SU-DHL-6 (cell line): ENCODE data around the gene PROKR1.

ENCODE experiments used
- H2AFZ ChIP-seq: fragments of 200-600 bp; sonication (generic); 2 replicates; pipeline ENCODE4 v1.6.1; 2014; ENCODE audit warnings: low read depth, mild to moderate bottlenecking, moderate library complexity, mixed read lengths, antibody characterized with exemption, low read length; ENCODE audit not compliant: severe bottlenecking
- H3F3A ChIP-seq: fragments of 200-600 bp; shearing (Covaris generic); 2 replicates; pipeline ENCODE4 v1.6.0; 2016; ENCODE audit warnings: antibody characterized with exemption, mild to moderate bottlenecking; ENCODE audit not compliant: insufficient read depth
- H3K27ac ChIP-seq: fragments of 200-600 bp; sonication (generic); 2 replicates; pipeline ENCODE4 v1.5.1; 2016; ENCODE audit warnings: low read depth, mild to moderate bottlenecking, low read length, moderate library complexity, mixed read lengths
- H3K27me3 ChIP-seq: fragments of 200-600 bp; sonication (generic), shearing (Covaris generic); 2 replicates; pipeline ENCODE4 v1.6.0; 2014; ENCODE audit warnings: mild to moderate bottlenecking, low read length
- H3K36me3 ChIP-seq: fragments of 200-600 bp; sonication (generic); 2 replicates; pipeline ENCODE4 v1.6.1; 2014; ENCODE audit warnings: mild to moderate bottlenecking, low read length, mixed read lengths
- H3K4me2 ChIP-seq: fragments of 300-600, 200-600 bp; shearing (Covaris generic), sonication (generic); 2 replicates; pipeline ENCODE4 v1.6.0; 2014; ENCODE audit warnings: low read length, low read depth, mild to moderate bottlenecking; ENCODE audit not compliant: poor library complexity, severe bottlenecking
- H3K4me3 ChIP-seq: fragments of 200-600 bp; sonication (generic); 2 replicates; pipeline ENCODE4 v1.5.1; 2014; ENCODE audit warnings: antibody characterized with exemption, low read length, mild to moderate bottlenecking, mixed read lengths; ENCODE audit not compliant: insufficient read depth, poor library complexity, severe bottlenecking
- H3K79me2 ChIP-seq: fragments of 200-600 bp; sonication (generic); 2 replicates; pipeline ENCODE4 v1.6.1; 2014; ENCODE audit warnings: mild to moderate bottlenecking, low read length, moderate library complexity; ENCODE audit not compliant: insufficient read depth
- H3K9ac ChIP-seq: fragments of 200-600 bp; sonication (generic); 2 replicates; pipeline ENCODE4 v1.7.0; 2014; ENCODE audit warnings: mild to moderate bottlenecking, low read length
- H3K9me2 ChIP-seq: fragments of 200-600 bp; sonication (generic); replicated peaks from 2 replicates; pipeline ENCODE4 v1.6.1; 2014; ENCODE audit warnings: low read length; ENCODE audit not compliant: insufficient read depth
- H3K9me3 ChIP-seq: fragments of 200-600 bp; sonication (generic); 2 replicates; pipeline ENCODE4 v1.6.1; 2014; ENCODE audit warnings: low read length, mixed read lengths; ENCODE audit not compliant: insufficient read depth
- H4K20me1 ChIP-seq: fragments of 200-600 bp; sonication (generic); 2 replicates; pipeline ENCODE4 v1.6.1; 2014; ENCODE audit warnings: low read depth, mild to moderate bottlenecking, antibody characterized with exemption, low read length, moderate library complexity, mixed read lengths
- EZH2phosphoT487 ChIP-seq: fragments of 200-600 bp; sonication (generic), shearing (Covaris generic); conservative IDR thresholded peaks from 2 replicates; pipeline ENCODE4 v1.6.1; 2018; ENCODE audit warnings: mild to moderate bottlenecking, antibody characterized with exemption, low read length, moderate library complexity, mixed read lengths
- TF ChIP-seq, protein P1 (sequence below): fragments of 200-600 bp; sonication (generic); IDR thresholded peaks from one replicate; pipeline ENCODE4 v1.5.1; 2017; ENCODE audit warnings: antibody characterized with exemption, mild to moderate bottlenecking, low read length, moderate library complexity; ENCODE audit not compliant: insufficient read depth, poor library complexity, severe bottlenecking

Gene PROKR1

DNA sequence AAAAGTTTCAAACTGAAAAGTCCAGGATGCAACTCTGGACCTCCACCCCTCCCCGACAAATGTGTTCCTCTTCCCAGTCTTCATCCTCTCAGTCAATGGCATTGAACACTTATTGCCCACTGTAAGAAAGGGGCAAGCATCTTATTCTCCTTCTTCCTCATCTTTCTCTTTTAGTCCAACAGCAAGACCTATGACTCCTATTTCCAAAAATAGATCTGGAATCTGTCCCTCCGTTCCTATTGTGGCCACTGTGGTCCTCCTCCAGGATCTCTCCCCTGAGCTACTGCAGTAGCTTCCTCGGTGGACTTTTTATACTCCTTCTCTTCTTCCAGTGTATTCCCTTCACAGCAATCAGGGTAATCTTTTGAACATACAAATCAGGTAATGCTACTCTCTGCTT lies 63.3 kb downstream of the PROKR1 start:
- Histone ChIP-seq H4K20me1 (no peaks in the 10 kb centered on the region), H3K4me2 (no peak overlapping the region), H3K36me3 (no peaks in the 10 kb centered on the region), H3K9me3 (no peaks in the 10 kb centered on the region), H3K9me2 (no peaks in the 10 kb centered on the region), H3K27ac (no peak overlapping the region), H3K27me3 (no peaks in the 10 kb centered on the region), H2AFZ (no peak overlapping the region), H3K79me2 (no peaks in the 10 kb centered on the region), H3K4me3 (no peak overlapping the region), H3K9ac (no peak overlapping the region), H3F3A (peaks cover 10% of the 10 kb centered on the region; the same call in 1 of the 2 replicates)
- TF ChIP-seq EZH2phosphoT487 = no peak
- TF ChIP-seq, protein P1, sequence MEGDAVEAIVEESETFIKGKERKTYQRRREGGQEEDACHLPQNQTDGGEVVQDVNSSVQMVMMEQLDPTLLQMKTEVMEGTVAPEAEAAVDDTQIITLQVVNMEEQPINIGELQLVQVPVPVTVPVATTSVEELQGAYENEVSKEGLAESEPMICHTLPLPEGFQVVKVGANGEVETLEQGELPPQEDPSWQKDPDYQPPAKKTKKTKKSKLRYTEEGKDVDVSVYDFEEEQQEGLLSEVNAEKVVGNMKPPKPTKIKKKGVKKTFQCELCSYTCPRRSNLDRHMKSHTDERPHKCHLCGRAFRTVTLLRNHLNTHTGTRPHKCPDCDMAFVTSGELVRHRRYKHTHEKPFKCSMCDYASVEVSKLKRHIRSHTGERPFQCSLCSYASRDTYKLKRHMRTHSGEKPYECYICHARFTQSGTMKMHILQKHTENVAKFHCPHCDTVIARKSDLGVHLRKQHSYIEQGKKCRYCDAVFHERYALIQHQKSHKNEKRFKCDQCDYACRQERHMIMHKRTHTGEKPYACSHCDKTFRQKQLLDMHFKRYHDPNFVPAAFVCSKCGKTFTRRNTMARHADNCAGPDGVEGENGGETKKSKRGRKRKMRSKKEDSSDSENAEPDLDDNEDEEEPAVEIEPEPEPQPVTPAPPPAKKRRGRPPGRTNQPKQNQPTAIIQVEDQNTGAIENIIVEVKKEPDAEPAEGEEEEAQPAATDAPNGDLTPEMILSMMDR = no peak
